Suprapubic skin (tissue), 3 donors: ENCODE measurements around the gene ESF1.

Experiments used
- CTCF ChIP-seq, 2 donors: fragments of 200-600 bp in 1 of 2; fragments of 450-650 bp in 1 of 2; sonication (generic) in 1 of 2; IDR thresholded peaks; one replicate each; pipeline ENCODE4 v1.5.1; 2016 to 2019; ENCODE audit warnings: antibody characterized with exemption in 2 of 2, mild to moderate bottlenecking in 1 of 2, moderate library complexity in 1 of 2
- POLR2AphosphoS5 ChIP-seq, 3 donors: sonication (generic); formaldehyde crosslinking; IDR thresholded peaks; one replicate each; pipeline ENCODE4 v1.6.1; 2017; ENCODE audit warnings: antibody characterized with exemption in 3 of 3

- TF ChIP-seq CTCF (IDR thresholded peaks at IDR 0.05) (no peak), POLR2AphosphoS5 (IDR thresholded peaks at IDR 0.05) (no peak)
Measured at GRCh38 chr20:13670160-13670559, 114.6 kb downstream of the ESF1 start.
